Measurements from ENCODE around the gene PEX1. TPM values are rescaled to one million over a fixed set of nuclear protein-coding genes. Genes with fewer than 3 reads are reported as not detected.
A peak's percentile ranks its signal among the peaks of the same experiment; 100 is the strongest.

PEX1 gene
- total RNA-seq, 6 donors from 2014 or later, result 8.4 to 31.3 (median 13.4) TPM

GRCh38 chr7:92527300-92528187, 776 bp downstream of the PEX1 start:
- peak; percentile 61 to 71 for ATAC-seq (ENCODE audit: low FRiP score in 2 of 2)
- peak overlapping the region; percentile 86 to 95 (median 90) for H3K27ac ChIP-seq
- no peak for TF ChIP-seq POLR2AphosphoS5 (IDR thresholded peaks at IDR 0.05)
- TF ChIP-seq EP300 (IDR thresholded peaks at IDR 0.05), result no peak
- TF ChIP-seq CTCF (IDR thresholded peaks at IDR 0.05), result peak in 3 of 6 experiments; percentile 9 to 31 (median 12)
- TF ChIP-seq POLR2A (IDR thresholded peaks at IDR 0.05), result peak in 1 of 4 donors; percentile 29

GRCh38 chr7:92523110-92523509, 5.2 kb downstream of the PEX1 start:
- H3K36me3 ChIP-seq, result peaks cover 0 to 18% (median 2%) of the 10 kb centered on the region in 4 donors
- TF ChIP-seq POLR2AphosphoS5 (IDR thresholded peaks at IDR 0.05) (no peak), EP300 (IDR thresholded peaks at IDR 0.05) (no peak), CTCF (IDR thresholded peaks at IDR 0.05) (no peak)
- no peak overlapping the region for H3K27ac ChIP-seq
- no peak for DNase-seq
- H3K27me3 ChIP-seq, result no peaks in the 10 kb centered on the region
- no peaks in the 10 kb centered on the region for H3K9me3 ChIP-seq
- 80 to 84% methylated on average over 2 of the region's 2 CpGs for WGBS, 2 donors
- peaks cover 6 to 17% (median 12%) of the 10 kb centered on the region in 4 donors for H3K4me1 ChIP-seq
- no peak overlapping the region for H3K4me3 ChIP-seq
- no peak for ATAC-seq (ENCODE audit: low FRiP score in 2 of 2)

More at GRCh38 chr7:92527300-92528187, 776 bp downstream of the PEX1 start:
- Histone ChIP-seq H3K4me1 (peaks cover 13 to 29% (median 19%) of the 10 kb centered on the region in 4 donors), H3K4me3 (peak overlapping the region; percentile 60 to 97 (median 96)), H3K9me3 (no peaks in the 10 kb centered on the region), H3K27me3 (no peaks in the 10 kb centered on the region), H3K36me3 (peaks cover 5 to 23% (median 15%) of the 10 kb centered on the region in 4 donors)
- DNase-seq, result peak; percentile 51 to 87
- 0 to 1% methylated on average over 28 to 31 of the region's 31 CpGs for WGBS, 2 donors

GRCh38 chr7:92520024-92520423, 8.3 kb downstream of the PEX1 start:
- Histone ChIP-seq H3K36me3 (peaks cover 0 to 42% (median 9%) of the 10 kb centered on the region in 4 donors), H3K9me3 (no peaks in the 10 kb centered on the region), H3K27me3 (no peaks in the 10 kb centered on the region), H3K4me3 (no peak overlapping the region), H3K27ac (no peak overlapping the region), H3K4me1 (no peaks in the 10 kb centered on the region)
- ATAC-seq (ENCODE audit: low FRiP score in 2 of 2), result no peak
- WGBS, 2 donors, result 76 to 79% methylated on average over 1 of the region's 1 CpG
- no peak for TF ChIP-seq POLR2AphosphoS5 (IDR thresholded peaks at IDR 0.05)
- TF ChIP-seq POLR2A (IDR thresholded peaks at IDR 0.05), result no peak
- TF ChIP-seq EP300 (IDR thresholded peaks at IDR 0.05), result no peak
- TF ChIP-seq CTCF (IDR thresholded peaks at IDR 0.05), result no peak
- DNase-seq, result no peak

GRCh38 chr7:92517631-92518030, 10.7 kb downstream of the PEX1 start:
- WGBS, 2 donors, result 83 to 96% methylated on average over 3 of the region's 3 CpGs
- no peaks in the 10 kb centered on the region for H3K27me3 ChIP-seq
- no peak for ATAC-seq (ENCODE audit: low FRiP score in 2 of 2)
- TF ChIP-seq POLR2AphosphoS5 (IDR thresholded peaks at IDR 0.05) (no peak), CTCF (IDR thresholded peaks at IDR 0.05) (no peak), EP300 (IDR thresholded peaks at IDR 0.05) (no peak), POLR2A (IDR thresholded peaks at IDR 0.05) (no peak)
- DNase-seq, result no peak
- no peaks in the 10 kb centered on the region for H3K9me3 ChIP-seq
- H3K27ac ChIP-seq, result no peak overlapping the region
- no peaks in the 10 kb centered on the region for H3K4me1 ChIP-seq
- H3K36me3 ChIP-seq, result peaks cover 0 to 52% (median 9%) of the 10 kb centered on the region in 4 donors
- H3K4me3 ChIP-seq, result no peak overlapping the region
